HCT116 (cell line): ENCODE data around the gene CLK3. TPM values are rescaled to one million over a fixed set of nuclear protein-coding genes. Genes with fewer than 3 reads are reported as not detected.

Source experiments
- ATAC-seq: fragments of 200-7000 bp; cut with Tn5 transposase; 2 replicates; pipeline ENCODE4 v1.9.1; 2020; ENCODE audit warnings: mild to moderate bottlenecking, moderate library complexity
- BruUV-seq: library from RNA; stranded (reverse); fragments of 400-500 nt; replicated peaks from 2 replicates; lab custom pipeline; 2021; lab: Mats Ljungman, UMichigan
- CTCF ChIA-PET: fragments of 300-600 bp; sonication (Branson Sonifier 250); formaldehyde crosslinking; loops from one replicate; lab custom pipeline; 2021; ENCODE audit warnings: antibody characterized with exemption; lab: Charles Lee
- POLR2A ChIA-PET: fragments of 300-600, 350-600 bp; sonication (Branson Sonifier 250); formaldehyde crosslinking; loops from one replicate; lab custom pipeline; 2021; ENCODE audit warnings: antibody characterized with exemption; lab: Charles Lee
- RAD21 ChIA-PET, 2 experiments: fragments of 300-600 bp; sonication (Branson Sonifier 250); formaldehyde crosslinking; loops; one replicate each; lab custom pipeline; 2023; ENCODE audit warnings: low total read pairs in 2 of 2; ENCODE audit not compliant: uncharacterized antibody in 2 of 2, unreplicated experiment in 2 of 2, low non-redundant PET in 1 of 2; lab: Charles Lee
- DNase-seq: peaks from one replicate; pipeline ENCODE4 v3.0.0-alpha.2; 2010; ENCODE audit warnings: low read depth, low spot score
- H2AFZ ChIP-seq: fragments of 200-600 bp; shearing (Covaris generic), sonication (generic); 2 replicates; pipeline ENCODE4 v1.6.1; 2017; ENCODE audit warnings: low read depth, mixed run types, mixed read lengths, antibody characterized with exemption, low read length; ENCODE audit not compliant: poor library complexity, severe bottlenecking
- H3K27ac ChIP-seq: 2 replicates; pipeline ENCODE4 v1.5.1; 2012; ENCODE audit warnings: low read depth, low read length
- H3K27me3 ChIP-seq: fragments of 200-600 bp; sonication (generic); 2 replicates; pipeline ENCODE4 v1.6.1; 2016; ENCODE audit warnings: mixed run types, low read length, mixed read lengths; ENCODE audit not compliant: insufficient read depth
- H3K36me3 ChIP-seq, 2 experiments: fragments of 200-500 bp in 1 of 2; fragments of 200-600 bp in 1 of 2; sonication (Bioruptor generic) in 1 of 2; sonication (generic) in 1 of 2; 2 replicates each; pipeline versions ENCODE4 v1.5.1 to v1.6.1; 2014 to 2016; ENCODE audit warnings: low read length in 2 of 2, inconsistent platforms in 1 of 2, mixed read lengths in 1 of 2, mixed run types in 1 of 2; ENCODE audit not compliant: insufficient read depth in 2 of 2, control insufficient read depth in 1 of 2
- H3K4me1 ChIP-seq, 2 experiments: fragments of 200-600 bp in 1 of 2; sonication (generic) in 1 of 2; 2 replicates each; pipeline versions ENCODE4 v1.5.1 to v1.6.1; 2012 to 2017; ENCODE audit warnings: low read length in 2 of 2, inconsistent platforms in 1 of 2, mild to moderate bottlenecking in 1 of 2, mixed read lengths in 1 of 2, mixed run types in 1 of 2, moderate library complexity in 1 of 2; ENCODE audit not compliant: insufficient read depth in 2 of 2, control insufficient read depth in 1 of 2
- H3K4me2 ChIP-seq: fragments of 200-600 bp; sonication (generic); 2 replicates; pipeline ENCODE4 v1.6.1; 2017; ENCODE audit warnings: mixed run types, low read length, mixed read lengths
- H3K4me3 ChIP-seq, 2 experiments: fragments of 200-600 bp in 1 of 2; sonication (generic) in 1 of 2; replicated peaks in 1 of 2; 2 replicates each; pipeline ENCODE4 v1.5.1; 2011 to 2016; ENCODE audit warnings: low read length in 2 of 2, control low read depth in 1 of 2, low read depth in 1 of 2, mild to moderate bottlenecking in 1 of 2, mixed read lengths in 1 of 2, mixed run types in 1 of 2
- H3K79me2 ChIP-seq: fragments of 200-600 bp; sonication (generic); 2 replicates; pipeline ENCODE4 v1.6.1; 2017; ENCODE audit warnings: mild to moderate bottlenecking, mixed run types, low read length, moderate library complexity, mixed read lengths; ENCODE audit not compliant: insufficient read depth
- H3K9ac ChIP-seq: fragments of 200-600 bp; sonication (generic); 2 replicates; pipeline ENCODE4 v1.6.1; 2016; ENCODE audit warnings: low read length, mixed read lengths
- H3K9me2 ChIP-seq: fragments of 200-600 bp; sonication (generic), shearing (Covaris generic); 2 replicates; pipeline ENCODE4 v1.6.1; 2017; ENCODE audit warnings: mixed run types, mild to moderate bottlenecking, moderate library complexity; ENCODE audit not compliant: insufficient read depth
- H3K9me3 ChIP-seq, 2 experiments: fragments of 200-500 bp in 1 of 2; fragments of 200-600 bp in 1 of 2; sonication (Bioruptor generic) in 1 of 2; sonication (generic) in 1 of 2; 2 replicates each; pipeline ENCODE4 v1.6.1; 2014 to 2017; ENCODE audit warnings: low read length in 2 of 2, mixed read lengths in 2 of 2, inconsistent platforms in 1 of 2, low read depth in 1 of 2, mild to moderate bottlenecking in 1 of 2, mixed run types in 1 of 2, moderate library complexity in 1 of 2; ENCODE audit not compliant: control insufficient read depth in 1 of 2, insufficient read depth in 1 of 2
- H4K20me1 ChIP-seq: fragments of 200-600 bp; sonication (generic), shearing (Covaris generic); 2 replicates; pipeline ENCODE4 v1.6.1; 2017; ENCODE audit warnings: mixed run types, mild to moderate bottlenecking, moderate library complexity; ENCODE audit not compliant: insufficient read depth
- ATF3 ChIP-seq: IDR thresholded peaks from 2 replicates; pipeline ENCODE4 v1.6.1; 2012
- CBX3 ChIP-seq: IDR thresholded peaks from 2 replicates; pipeline ENCODE4 v1.6.1; 2012; ENCODE audit warnings: low read depth
- EGR1 ChIP-seq: IDR thresholded peaks from 2 replicates; pipeline ENCODE4 v1.6.1; 2012; ENCODE audit warnings: low read depth
- ELF1 ChIP-seq: IDR thresholded peaks from 2 replicates; pipeline ENCODE4 v1.6.1; 2012; ENCODE audit warnings: low read depth, borderline replicate concordance
- EZH2 ChIP-seq: fragments of 200-600 bp; sonication (generic); IDR thresholded peaks from 2 replicates; pipeline ENCODE4 v1.6.1; 2017; ENCODE audit warnings: antibody characterized with exemption, mixed run types
- EZH2phosphoT487 ChIP-seq: fragments of 200-600 bp; IDR thresholded peaks from 2 replicates; pipeline ENCODE4 v1.6.1; 2018; ENCODE audit warnings: antibody characterized with exemption, borderline replicate concordance
- FOSL1 ChIP-seq: IDR thresholded peaks from 2 replicates; pipeline ENCODE4 v1.6.1; 2012; ENCODE audit warnings: low read depth
- JUND ChIP-seq: IDR thresholded peaks from 2 replicates; pipeline ENCODE4 v1.6.1; 2012
- MAX ChIP-seq: IDR thresholded peaks from 2 replicates; pipeline ENCODE4 v1.6.1; 2012
- POLR2A ChIP-seq: IDR thresholded peaks from 2 replicates; pipeline ENCODE4 v1.7.0; 2011; ENCODE audit warnings: borderline replicate concordance; ENCODE audit not compliant: insufficient read depth, insufficient read length; ENCODE audit errors: extremely low read depth
- POLR2AphosphoS5 ChIP-seq: IDR thresholded peaks from 2 replicates; pipeline ENCODE4 v1.6.1; 2011; ENCODE audit warnings: mild to moderate bottlenecking, low read depth, low read length, moderate library complexity
- RAD21 ChIP-seq: IDR thresholded peaks from 2 replicates; pipeline ENCODE4 v1.6.1; 2012; ENCODE audit warnings: low read depth, mild to moderate bottlenecking
- SP1 ChIP-seq: IDR thresholded peaks from 2 replicates; pipeline ENCODE4 v1.6.1; 2012; ENCODE audit warnings: low read depth
- SRF ChIP-seq: IDR thresholded peaks from 2 replicates; pipeline ENCODE4 v1.6.1; 2012; ENCODE audit warnings: low read depth
- TCF7L2 ChIP-seq: IDR thresholded peaks from 2 replicates; pipeline ENCODE4 v1.7.0; 2011; ENCODE audit warnings: borderline replicate concordance, inconsistent platforms; ENCODE audit not compliant: insufficient read depth, insufficient read length; ENCODE audit errors: extremely low read depth
- YY1 ChIP-seq: IDR thresholded peaks from 2 replicates; pipeline ENCODE4 v1.6.1; 2011; ENCODE audit warnings: low read length, low read depth, moderate library complexity, mild to moderate bottlenecking; ENCODE audit not compliant: insufficient replicate concordance; ENCODE audit errors: extremely low read depth
- ZBTB33 ChIP-seq: IDR thresholded peaks from 2 replicates; pipeline ENCODE4 v1.6.1; 2011; ENCODE audit warnings: mild to moderate bottlenecking, low read length, moderate library complexity; ENCODE audit not compliant: insufficient replicate concordance; ENCODE audit errors: extremely low read depth
- intact Hi-C: fragments of 100-400 bp; cut with micrococcal nuclease; formaldehyde crosslinking; loops from 2 replicates; pipeline ENCODE4 v1.10.0; 2022
- total RNA-seq: library from RNA; stranded (reverse); gene quantifications from one replicate; pipeline ENCODE4 v1.2.1, GENCODE V29; 2021; ENCODE audit not compliant: unreplicated experiment
- TF ChIP-seq, protein P1 (sequence below): IDR thresholded peaks from 2 replicates; pipeline ENCODE4 v1.6.1; 2012; ENCODE audit warnings: low read depth
- TF ChIP-seq, protein P2 (sequence below), 3 experiments: fragments of 200-600 bp in 1 of 3; sonication (generic) in 1 of 3; IDR thresholded peaks in 2 of 3; conservative IDR thresholded peaks in 1 of 3; 2 replicates each; pipeline ENCODE4 v1.5.1; 2012 to 2017; ENCODE audit warnings: low read depth in 2 of 3, low read length in 2 of 3, antibody characterized with exemption in 1 of 3, borderline replicate concordance in 1 of 3, control low read depth in 1 of 3, mild to moderate bottlenecking in 1 of 3, mixed read lengths in 1 of 3, mixed run types in 1 of 3, moderate library complexity in 1 of 3; ENCODE audit not compliant: insufficient read depth in 1 of 3

Gene CLK3
- total RNA-seq, 1 experiment from 2014 or later, result 79.3 TPM

DNA sequence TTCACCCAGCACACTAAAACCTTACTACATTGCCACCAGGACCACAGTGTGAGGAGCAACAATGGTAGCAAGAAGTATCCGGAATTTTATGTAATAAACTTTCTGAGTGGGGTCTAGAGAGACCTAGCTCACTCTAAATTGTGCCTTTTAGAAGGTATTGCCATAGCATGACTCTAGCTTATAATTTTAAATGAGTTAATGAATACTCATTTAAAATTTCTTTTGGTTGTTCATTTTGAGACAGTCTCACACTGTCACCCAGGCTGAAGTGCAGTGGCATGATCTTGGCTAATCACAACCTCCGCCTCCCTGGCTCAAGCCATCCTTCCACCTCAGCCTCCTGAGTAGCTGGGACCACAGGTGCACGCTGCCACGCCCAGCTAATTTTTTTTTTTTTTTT lies 54.0 kb downstream of the CLK3 start:
- ChIA-PET CTCF (no interaction called here), POLR2A (interaction anchor here (0.7 kb wide), 1 partner anchor 79 kb away, joined by 3 read pairs; no protein-coding TSS in a partner anchor), RAD21 (no interaction called here)
- Histone ChIP-seq H2AFZ (no peak overlapping the region), H3K27ac (no peak overlapping the region), H3K9me2 (no peaks in the 10 kb centered on the region), H3K9me3 (no peaks in the 10 kb centered on the region), H3K4me2 (no peak overlapping the region), H4K20me1 (peaks cover 5% of the 10 kb centered on the region; the same call in 1 of the 2 replicates), H3K79me2 (peaks cover 20% of the 10 kb centered on the region), H3K4me3 (no peak overlapping the region), H3K4me1 (no peaks in the 10 kb centered on the region), H3K9ac (no peak overlapping the region), H3K27me3 (no peaks in the 10 kb centered on the region), H3K36me3 (peaks cover 12% of the 10 kb centered on the region in 2 experiments; a peak in 3 of 4 replicates)
- intact Hi-C loops, result no loop called here
- no peak for DNase-seq
- ATAC-seq, result no peak
- BruUV-seq, result no TSS peak
- TF ChIP-seq JUND (no peak), POLR2A (no peak), YY1 (no peak), EZH2 (no peak), MAX (no peak), SP1 (no peak), EGR1 (no peak), FOSL1 (no peak), CBX3 (no peak), ELF1 (no peak), ATF3 (no peak), POLR2AphosphoS5 (no peak), RAD21 (no peak), TCF7L2 (no peak), ZBTB33 (no peak), EZH2phosphoT487 (no peak), SRF (no peak)
- TF ChIP-seq, protein P1, sequence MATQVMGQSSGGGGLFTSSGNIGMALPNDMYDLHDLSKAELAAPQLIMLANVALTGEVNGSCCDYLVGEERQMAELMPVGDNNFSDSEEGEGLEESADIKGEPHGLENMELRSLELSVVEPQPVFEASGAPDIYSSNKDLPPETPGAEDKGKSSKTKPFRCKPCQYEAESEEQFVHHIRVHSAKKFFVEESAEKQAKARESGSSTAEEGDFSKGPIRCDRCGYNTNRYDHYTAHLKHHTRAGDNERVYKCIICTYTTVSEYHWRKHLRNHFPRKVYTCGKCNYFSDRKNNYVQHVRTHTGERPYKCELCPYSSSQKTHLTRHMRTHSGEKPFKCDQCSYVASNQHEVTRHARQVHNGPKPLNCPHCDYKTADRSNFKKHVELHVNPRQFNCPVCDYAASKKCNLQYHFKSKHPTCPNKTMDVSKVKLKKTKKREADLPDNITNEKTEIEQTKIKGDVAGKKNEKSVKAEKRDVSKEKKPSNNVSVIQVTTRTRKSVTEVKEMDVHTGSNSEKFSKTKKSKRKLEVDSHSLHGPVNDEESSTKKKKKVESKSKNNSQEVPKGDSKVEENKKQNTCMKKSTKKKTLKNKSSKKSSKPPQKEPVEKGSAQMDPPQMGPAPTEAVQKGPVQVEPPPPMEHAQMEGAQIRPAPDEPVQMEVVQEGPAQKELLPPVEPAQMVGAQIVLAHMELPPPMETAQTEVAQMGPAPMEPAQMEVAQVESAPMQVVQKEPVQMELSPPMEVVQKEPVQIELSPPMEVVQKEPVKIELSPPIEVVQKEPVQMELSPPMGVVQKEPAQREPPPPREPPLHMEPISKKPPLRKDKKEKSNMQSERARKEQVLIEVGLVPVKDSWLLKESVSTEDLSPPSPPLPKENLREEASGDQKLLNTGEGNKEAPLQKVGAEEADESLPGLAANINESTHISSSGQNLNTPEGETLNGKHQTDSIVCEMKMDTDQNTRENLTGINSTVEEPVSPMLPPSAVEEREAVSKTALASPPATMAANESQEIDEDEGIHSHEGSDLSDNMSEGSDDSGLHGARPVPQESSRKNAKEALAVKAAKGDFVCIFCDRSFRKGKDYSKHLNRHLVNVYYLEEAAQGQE, result no peak
- TF ChIP-seq, protein P2, sequence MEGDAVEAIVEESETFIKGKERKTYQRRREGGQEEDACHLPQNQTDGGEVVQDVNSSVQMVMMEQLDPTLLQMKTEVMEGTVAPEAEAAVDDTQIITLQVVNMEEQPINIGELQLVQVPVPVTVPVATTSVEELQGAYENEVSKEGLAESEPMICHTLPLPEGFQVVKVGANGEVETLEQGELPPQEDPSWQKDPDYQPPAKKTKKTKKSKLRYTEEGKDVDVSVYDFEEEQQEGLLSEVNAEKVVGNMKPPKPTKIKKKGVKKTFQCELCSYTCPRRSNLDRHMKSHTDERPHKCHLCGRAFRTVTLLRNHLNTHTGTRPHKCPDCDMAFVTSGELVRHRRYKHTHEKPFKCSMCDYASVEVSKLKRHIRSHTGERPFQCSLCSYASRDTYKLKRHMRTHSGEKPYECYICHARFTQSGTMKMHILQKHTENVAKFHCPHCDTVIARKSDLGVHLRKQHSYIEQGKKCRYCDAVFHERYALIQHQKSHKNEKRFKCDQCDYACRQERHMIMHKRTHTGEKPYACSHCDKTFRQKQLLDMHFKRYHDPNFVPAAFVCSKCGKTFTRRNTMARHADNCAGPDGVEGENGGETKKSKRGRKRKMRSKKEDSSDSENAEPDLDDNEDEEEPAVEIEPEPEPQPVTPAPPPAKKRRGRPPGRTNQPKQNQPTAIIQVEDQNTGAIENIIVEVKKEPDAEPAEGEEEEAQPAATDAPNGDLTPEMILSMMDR (IDR thresholded peaks at IDR 0.05 in 2 of 3, conservative IDR thresholded peaks at IDR 0.05 in 1 of 3; ENCODE audit: borderline replicate concordance in 1 of 3, insufficient read depth in 1 of 3, low read depth in 2 of 3, low read length in 2 of 3), result no peak
